ENCODE results near the gene HSH2D.

The HSH2D gene

DNA sequence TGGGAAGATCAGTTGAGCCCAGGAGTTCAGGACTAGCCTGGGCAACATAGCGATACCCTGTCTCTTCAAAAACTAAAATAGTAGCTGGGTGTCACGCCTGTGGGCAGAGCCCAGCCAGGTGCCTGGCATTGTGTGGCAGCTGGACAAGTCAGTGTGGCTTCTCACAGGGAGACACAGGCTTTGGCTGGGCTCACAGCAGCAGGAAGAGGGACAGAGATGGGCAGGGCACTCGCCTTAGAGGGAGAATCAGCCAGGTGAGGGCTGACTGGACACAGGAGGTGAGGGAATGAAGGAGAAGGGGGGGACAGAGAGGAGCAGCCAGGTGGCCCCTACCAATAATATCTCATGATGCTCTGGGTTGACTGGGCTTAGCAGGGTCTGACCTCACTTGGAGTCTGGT lies 45.0 kb downstream of the HSH2D start:
- H2AFZ ChIP-seq (ENCODE audit: low read length) = no peak overlapping the region

DNA sequence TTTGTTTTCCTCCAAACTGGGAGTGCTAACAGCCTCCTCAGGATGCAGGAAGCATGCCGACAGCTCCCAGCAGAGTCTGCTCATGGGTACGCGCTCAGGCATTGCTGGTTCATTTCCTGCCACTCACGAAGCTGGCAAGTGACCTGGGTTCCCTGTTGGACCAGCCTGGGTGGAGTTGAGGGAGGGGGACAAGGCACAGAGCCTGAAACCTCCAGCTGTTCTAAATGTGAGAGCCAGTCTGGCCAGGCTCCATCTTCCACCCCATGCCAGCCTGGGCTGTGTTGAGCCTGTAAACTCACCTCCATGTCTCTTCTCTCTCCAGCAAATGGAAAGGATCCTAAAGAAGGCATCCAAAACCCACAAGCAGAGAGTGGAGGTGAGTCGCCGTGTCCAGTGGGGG lies 46.7 kb downstream of the HSH2D start:
- no peak for DNase-seq (ENCODE audit: low spot score)
- peaks cover 0 to 2% of the 10 kb centered on the region in 2 donors for H3K9me3 ChIP-seq (replicated peaks in 1 of 2; ENCODE audit: control insufficient read depth in 2 of 2, insufficient read depth in 1 of 2, low read depth in 1 of 2, low read length in 2 of 2)
- no peak overlapping the region for H2BK120ac ChIP-seq (ENCODE audit: low read depth, low read length)
- no peak overlapping the region for H2BK15ac ChIP-seq (ENCODE audit: low read length)
- no peak overlapping the region for H3K4ac ChIP-seq (ENCODE audit: low read length)
- H3K79me1 ChIP-seq (ENCODE audit: low read depth, low read length) = peaks cover 7% of the 10 kb centered on the region
- H3K14ac ChIP-seq (ENCODE audit: low read length) = no peak overlapping the region
- H4K8ac ChIP-seq (ENCODE audit: low read depth, low read length) = no peak overlapping the region
- H3K4me2 ChIP-seq (ENCODE audit: insufficient read depth, low read length, poor library complexity, severe bottlenecking) = no peak overlapping the region
- H3K23ac ChIP-seq (ENCODE audit: low read depth, low read length, poor library complexity) = peak overlapping the region; percentile 40
- H3K4me1 ChIP-seq (ENCODE audit: control insufficient read depth in 2 of 2, insufficient read depth in 1 of 2, low read depth in 1 of 2, low read length in 2 of 2) = no peaks in the 10 kb centered on the region
- no peak overlapping the region for H4K91ac ChIP-seq (ENCODE audit: low read depth, low read length, poor library complexity)
- peak overlapping the region in 1 of 2 donors; percentile 21 for H3K4me3 ChIP-seq (ENCODE audit: low read length in 2 of 2)
- H3K9ac ChIP-seq (ENCODE audit: low read depth, low read length, poor library complexity) = no peak overlapping the region
- WGBS, 2 donors (ENCODE audit: extremely low coverage in 2 of 2, insufficient read length in 2 of 2, insufficient replicate concordance in 1 of 2) = no CpG with 5 or more reads among the region's 6 CpGs
- H3K27ac ChIP-seq (replicated peaks; ENCODE audit: low read length) = no peak overlapping the region
- H2AFZ ChIP-seq (ENCODE audit: low read length) = no peak overlapping the region
- H3K27me3 ChIP-seq (ENCODE audit: control insufficient read depth in 3 of 3, insufficient read depth in 3 of 3, low read depth in 1 of 3, low read length in 3 of 3) = no peaks in the 10 kb centered on the region
- H2BK12ac ChIP-seq (ENCODE audit: low read length) = no peak overlapping the region
- H2AK5ac ChIP-seq (ENCODE audit: low read depth, low read length) = no peak overlapping the region
- H2BK5ac ChIP-seq (ENCODE audit: low read length) = no peak overlapping the region
- H3K18ac ChIP-seq (ENCODE audit: low read length) = no peak overlapping the region
- H3K36me3 ChIP-seq (replicated peaks in 1 of 2; ENCODE audit: control insufficient read depth in 2 of 2, insufficient read depth in 2 of 2, low read length in 2 of 2) = peaks cover 40 to 61% of the 10 kb centered on the region in 2 donors

More for the DNA sequence above, 45.0 kb downstream of the HSH2D start:
- H4K8ac ChIP-seq (ENCODE audit: low read depth, low read length) = no peak overlapping the region
- H3K27ac ChIP-seq (replicated peaks; ENCODE audit: low read length) = no peak overlapping the region
- H2BK5ac ChIP-seq (ENCODE audit: low read length) = no peak overlapping the region
- no peak overlapping the region for H2BK15ac ChIP-seq (ENCODE audit: low read length)
- H3K4me3 ChIP-seq (ENCODE audit: low read length in 2 of 2) = no peak overlapping the region
- H3K4me2 ChIP-seq (ENCODE audit: insufficient read depth, low read length, poor library complexity, severe bottlenecking) = no peak overlapping the region
- no peak overlapping the region for H4K91ac ChIP-seq (ENCODE audit: low read depth, low read length, poor library complexity)
- H2BK12ac ChIP-seq (ENCODE audit: low read length) = no peak overlapping the region
- no peak overlapping the region for H3K4ac ChIP-seq (ENCODE audit: low read length)
- no peak for DNase-seq (ENCODE audit: low spot score)
- no peaks in the 10 kb centered on the region for H3K27me3 ChIP-seq (ENCODE audit: control insufficient read depth in 3 of 3, insufficient read depth in 3 of 3, low read depth in 1 of 3, low read length in 3 of 3)
- H3K79me1 ChIP-seq (ENCODE audit: low read depth, low read length) = peaks cover 7% of the 10 kb centered on the region
- no peak overlapping the region for H2BK120ac ChIP-seq (ENCODE audit: low read depth, low read length)
- H3K9ac ChIP-seq (ENCODE audit: low read depth, low read length, poor library complexity) = no peak overlapping the region
- H3K23ac ChIP-seq (ENCODE audit: low read depth, low read length, poor library complexity) = no peak overlapping the region
- no peak overlapping the region for H3K14ac ChIP-seq (ENCODE audit: low read length)
- no peak overlapping the region for H3K18ac ChIP-seq (ENCODE audit: low read length)
- H3K4me1 ChIP-seq (ENCODE audit: control insufficient read depth in 2 of 2, insufficient read depth in 1 of 2, low read depth in 1 of 2, low read length in 2 of 2) = no peaks in the 10 kb centered on the region
- peaks cover 40 to 60% of the 10 kb centered on the region in 2 donors for H3K36me3 ChIP-seq (replicated peaks in 1 of 2; ENCODE audit: control insufficient read depth in 2 of 2, insufficient read depth in 2 of 2, low read length in 2 of 2)
- no CpG with 5 or more reads among the region's 3 CpGs for WGBS, 2 donors (ENCODE audit: extremely low coverage in 2 of 2, insufficient read length in 2 of 2, insufficient replicate concordance in 1 of 2)
- peaks cover 0 to 2% of the 10 kb centered on the region in 2 donors for H3K9me3 ChIP-seq (replicated peaks in 1 of 2; ENCODE audit: control insufficient read depth in 2 of 2, insufficient read depth in 1 of 2, low read depth in 1 of 2, low read length in 2 of 2)
- no peak overlapping the region for H2AK5ac ChIP-seq (ENCODE audit: low read depth, low read length)

- Histone ChIP-seq H3K4me1 (ENCODE audit: control insufficient read depth in 2 of 2, insufficient read depth in 1 of 2, low read depth in 1 of 2, low read length in 2 of 2) (no peaks in the 10 kb centered on the region), H3K4me3 (ENCODE audit: low read length in 2 of 2) (no peak overlapping the region), H3K14ac (ENCODE audit: low read length) (no peak overlapping the region), H2AFZ (ENCODE audit: low read length) (no peak overlapping the region), H3K9me3 (replicated peaks in 1 of 2; ENCODE audit: control insufficient read depth in 2 of 2, insufficient read depth in 1 of 2, low read depth in 1 of 2, low read length in 2 of 2) (peaks cover 0 to 2% of the 10 kb centered on the region in 2 donors), H3K9ac (ENCODE audit: low read depth, low read length, poor library complexity) (no peak overlapping the region), H2BK15ac (ENCODE audit: low read length) (no peak overlapping the region), H2BK120ac (ENCODE audit: low read depth, low read length) (no peak overlapping the region), H4K91ac (ENCODE audit: low read depth, low read length, poor library complexity) (no peak overlapping the region), H3K4ac (ENCODE audit: low read length) (no peak overlapping the region), H2BK12ac (ENCODE audit: low read length) (no peak overlapping the region), H3K4me2 (ENCODE audit: insufficient read depth, low read length, poor library complexity, severe bottlenecking) (no peak overlapping the region), H3K27me3 (ENCODE audit: control insufficient read depth in 3 of 3, insufficient read depth in 3 of 3, low read depth in 1 of 3, low read length in 3 of 3) (no peaks in the 10 kb centered on the region), H4K8ac (ENCODE audit: low read depth, low read length) (no peak overlapping the region), H3K23ac (ENCODE audit: low read depth, low read length, poor library complexity) (no peak overlapping the region), H3K79me1 (ENCODE audit: low read depth, low read length) (peaks cover 7% of the 10 kb centered on the region), H2AK5ac (ENCODE audit: low read depth, low read length) (no peak overlapping the region), H3K36me3 (replicated peaks in 1 of 2; ENCODE audit: control insufficient read depth in 2 of 2, insufficient read depth in 2 of 2, low read length in 2 of 2) (peaks cover 40 to 61% of the 10 kb centered on the region in 2 donors), H3K27ac (replicated peaks; ENCODE audit: low read length) (no peak overlapping the region), H3K18ac (ENCODE audit: low read length) (no peak overlapping the region), H2BK5ac (ENCODE audit: low read length) (no peak overlapping the region)
- WGBS, 2 donors (ENCODE audit: extremely low coverage in 2 of 2, insufficient read length in 2 of 2, insufficient replicate concordance in 1 of 2) = no CpG with 5 or more reads among the region's 10 CpGs
- no peak for DNase-seq (ENCODE audit: low spot score)
Observed at GRCh38 chr19:16190736-16191135, 47.3 kb downstream of the HSH2D start.

GRCh38 chr19:16191216-16191908 lies 47.9 kb downstream of the HSH2D start:
- H3K27me3 ChIP-seq (ENCODE audit: control insufficient read depth in 3 of 3, insufficient read depth in 3 of 3, low read depth in 1 of 3, low read length in 3 of 3) = no peaks in the 10 kb centered on the region
- no peaks in the 10 kb centered on the region for H3K4me1 ChIP-seq (ENCODE audit: control insufficient read depth in 2 of 2, insufficient read depth in 1 of 2, low read depth in 1 of 2, low read length in 2 of 2)
- no peak overlapping the region for H4K91ac ChIP-seq (ENCODE audit: low read depth, low read length, poor library complexity)
- no peak overlapping the region for H3K4ac ChIP-seq (ENCODE audit: low read length)
- peaks cover 40 to 61% of the 10 kb centered on the region in 2 donors for H3K36me3 ChIP-seq (replicated peaks in 1 of 2; ENCODE audit: control insufficient read depth in 2 of 2, insufficient read depth in 2 of 2, low read length in 2 of 2)
- no peak for DNase-seq (ENCODE audit: low spot score)
- no peak overlapping the region for H2AK5ac ChIP-seq (ENCODE audit: low read depth, low read length)
- H2AFZ ChIP-seq (ENCODE audit: low read length) = no peak overlapping the region
- no peak overlapping the region for H3K4me2 ChIP-seq (ENCODE audit: insufficient read depth, low read length, poor library complexity, severe bottlenecking)
- no peak overlapping the region for H2BK12ac ChIP-seq (ENCODE audit: low read length)
- H3K9ac ChIP-seq (ENCODE audit: low read depth, low read length, poor library complexity) = no peak overlapping the region
- peaks cover 0 to 2% of the 10 kb centered on the region in 2 donors for H3K9me3 ChIP-seq (replicated peaks in 1 of 2; ENCODE audit: control insufficient read depth in 2 of 2, insufficient read depth in 1 of 2, low read depth in 1 of 2, low read length in 2 of 2)
- no peak overlapping the region for H2BK5ac ChIP-seq (ENCODE audit: low read length)
- no peak overlapping the region for H2BK120ac ChIP-seq (ENCODE audit: low read depth, low read length)
- H3K18ac ChIP-seq (ENCODE audit: low read length) = no peak overlapping the region
- no peak overlapping the region for H4K8ac ChIP-seq (ENCODE audit: low read depth, low read length)
- WGBS, 2 donors (ENCODE audit: extremely low coverage in 2 of 2, insufficient read length in 2 of 2, insufficient replicate concordance in 1 of 2) = no CpG with 5 or more reads among the region's 16 CpGs
- peaks cover 7% of the 10 kb centered on the region for H3K79me1 ChIP-seq (ENCODE audit: low read depth, low read length)
- no peak overlapping the region for H3K23ac ChIP-seq (ENCODE audit: low read depth, low read length, poor library complexity)
- H3K4me3 ChIP-seq (ENCODE audit: low read length in 2 of 2) = no peak overlapping the region
- no peak overlapping the region for H3K14ac ChIP-seq (ENCODE audit: low read length)
- H2BK15ac ChIP-seq (ENCODE audit: low read length) = no peak overlapping the region
- H3K27ac ChIP-seq (replicated peaks; ENCODE audit: low read length) = no peak overlapping the region

All from neuronal stem cell (in vitro differentiated cells).